Adrenal gland (tissue), 12 donors: Measurements from ENCODE around the gene VSTM1. TPM values are rescaled to one million over a fixed set of nuclear protein-coding genes. Genes with fewer than 3 reads are reported as not detected.

Source experiments
- DNase-seq, 7 donors: peaks; one replicate each; pipeline ENCODE4 v3.0.0-alpha.2; 2019 to 2020
- H3K27ac ChIP-seq, 5 donors: fragments of 200-600 bp; sonication (generic) in 4 of 5; 1 replicate in 3 of 5; 2 replicates in 2 of 5; pipeline versions ENCODE4 v1.5.1 to v1.8.0; 2016 to 2020; ENCODE audit warnings: mild to moderate bottlenecking in 1 of 5
- H3K27me3 ChIP-seq: fragments of 200-600 bp; 2 replicates; pipeline ENCODE4 v1.8.0; 2021
- H3K36me3 ChIP-seq, 2 donors: fragments of 200-600 bp; replicated peaks in 1 of 2; 1 replicate in 1 of 2; 2 replicates in 1 of 2; pipeline versions ENCODE4 v1.5.1 to v1.8.0; 2018 to 2022
- H3K4me1 ChIP-seq, 2 donors: fragments of 200-600 bp; replicated peaks in 1 of 2; 1 replicate in 1 of 2; 2 replicates in 1 of 2; pipeline versions ENCODE4 v1.5.1 to v1.8.0; 2018 to 2021
- H3K4me3 ChIP-seq, 4 donors: fragments of 200-600 bp; sonication (generic) in 3 of 4; one replicate each; pipeline ENCODE4 v1.5.1; 2016 to 2018
- H3K9me3 ChIP-seq, 3 donors: fragments of 200-600 bp; sonication (generic) in 1 of 3; replicated peaks in 1 of 3; 1 replicate in 2 of 3; 2 replicates in 1 of 3; pipeline versions ENCODE4 v1.5.1 to v1.8.0; 2016 to 2021
- CTCF ChIP-seq, 6 experiments: fragments of 450-650 bp in 4 of 6; fragments of 200-600 bp in 2 of 6; sonication (generic) in 1 of 6; IDR thresholded peaks; 1 replicate in 5 of 6; 2 replicates in 1 of 6; pipeline versions ENCODE4 v1.5.1 to v1.8.0; 2016 to 2021; ENCODE audit warnings: antibody characterized with exemption in 6 of 6, mild to moderate bottlenecking in 2 of 6, moderate library complexity in 1 of 6
- POLR2A ChIP-seq, 2 donors: fragments of 450-650 bp; IDR thresholded peaks; one replicate each; pipeline ENCODE4 v1.6.1; 2017; ENCODE audit warnings: antibody characterized with exemption in 2 of 2, mild to moderate bottlenecking in 2 of 2, moderate library complexity in 1 of 2
- WGBS, 4 donors: extraction: QIAGEN DNeasy Blood & Tissue Kit in 2 of 4; methylation state at CpG; one replicate each; pipeline versions ENCODE4 v1.1.5 to v1.1.7; 2013 to 2017; 5-methylcytosine and 5-hydroxymethylcytosine counted together
- intact Hi-C, 2 donors: fragments of 100-400 bp; cut with DNase I; formaldehyde crosslinking; loops; one replicate each; pipeline versions ENCODE4 v1.14.1 to v1.15.0; 2022 to 2023
- polyA plus RNA-seq, 3 donors: library from polyadenylated mRNA; stranded (reverse); fragments of 200-250 nt in 2 of 3; fragments of 350-450 nt in 1 of 3; fragmentation: Illumina TruSeq in 1 of 3; extraction: RNeasy Lipid Tissue Mini Kit (QIAGEN cat#74804) in 1 of 3; gene quantifications; one replicate each; pipeline ENCODE4 v1.2.3, GENCODE V29; 2013 to 2014
- total RNA-seq, 9 donors: library from RNA; depleted of rRNA in 4 of 9; stranded (reverse); fragments of >200 nt in 4 of 9; fragments of 120-200 nt in 1 of 9; fragmentation: NEBNext Ultra II Directional in 1 of 9; extraction: Animal tissue kit (Norgen Biotek cat#: 25700) in 1 of 9; gene quantifications; one replicate each; pipeline versions ENCODE4 v1.1.0 to v1.2.4, GENCODE V29; 2013 to 2023
- donor health status: healthy with polysubstance abuse.
- donor health status: Bipolar disorder and iron deficiency.
- donor health status: DM: yes; HTN: yes; CAD: no.
- donor health status: DM: no; HTN: no; CAD: no.
- donor health status: DM: no; HTN: no; CAD: no.
- donor health status: DM: yes; HTN: yes; CAD: no.

Gene VSTM1
- total and polyA plus RNA-seq, 12 donors: 0.83 TPM; not detected in 11

- peak; percentile 36 to 78 (median 57) for DNase-seq
- no peaks in the 10 kb centered on the region for H3K9me3 ChIP-seq
- no peaks in the 10 kb centered on the region for H3K4me1 ChIP-seq
- H3K4me3 ChIP-seq: no peak overlapping the region
- no peak overlapping the region for H3K27ac ChIP-seq
- H3K36me3 ChIP-seq: no peaks in the 10 kb centered on the region
- H3K27me3 ChIP-seq: peaks cover 8% of the 10 kb centered on the region
- 25 to 35% (median 28%) methylated on average over 9 of the region's 9 CpGs for WGBS, 4 donors
- TF ChIP-seq CTCF (IDR thresholded peaks at IDR 0.05) (peak; percentile 23 to 59 (median 48)), POLR2A (IDR thresholded peaks at IDR 0.05) (no peak)
- intact Hi-C loops: loop anchor here (5.0 to 10.0 kb wide), 2 partner anchors 185 to 188 kb away; no protein-coding TSS in a partner anchor
Measured at GRCh38 chr19:54029930-54030490, 33.7 kb downstream of the VSTM1 start.

GRCh38 chr19:54029301-54029700 is 34.4 kb downstream of the VSTM1 start:
- intact Hi-C loops: loop anchor here (5.0 to 10.0 kb wide), 2 partner anchors 184 to 187 kb away; no protein-coding TSS in a partner anchor
- no peak overlapping the region for H3K27ac ChIP-seq
- WGBS, 4 donors: 70 to 73% (median 71%) methylated on average over 3 of the region's 3 CpGs
- H3K9me3 ChIP-seq: no peaks in the 10 kb centered on the region
- peaks cover 8% of the 10 kb centered on the region for H3K27me3 ChIP-seq
- H3K4me1 ChIP-seq: no peaks in the 10 kb centered on the region
- H3K4me3 ChIP-seq: no peak overlapping the region
- TF ChIP-seq POLR2A (IDR thresholded peaks at IDR 0.05): no peak
- no peak for TF ChIP-seq CTCF (IDR thresholded peaks at IDR 0.05)
- no peaks in the 10 kb centered on the region for H3K36me3 ChIP-seq
- DNase-seq: no peak

GRCh38 chr19:54026656-54027055 is 37.0 kb downstream of the VSTM1 start:
- intact Hi-C loops: loop anchor here (5.0 to 10.0 kb wide), 2 partner anchors 182 to 184 kb away; no protein-coding TSS in a partner anchor
- no peak overlapping the region for H3K4me3 ChIP-seq
- H3K36me3 ChIP-seq: no peaks in the 10 kb centered on the region
- H3K9me3 ChIP-seq: no peaks in the 10 kb centered on the region
- H3K27ac ChIP-seq: no peak overlapping the region
- WGBS, 4 donors: 48 to 69% (median 65%) methylated on average over 6 to 7 of the region's 7 CpGs
- peaks cover 8% of the 10 kb centered on the region for H3K27me3 ChIP-seq
- no peak for TF ChIP-seq POLR2A (IDR thresholded peaks at IDR 0.05)
- no peak for TF ChIP-seq CTCF (IDR thresholded peaks at IDR 0.05)
- no peaks in the 10 kb centered on the region for H3K4me1 ChIP-seq
- DNase-seq: no peak

- WGBS, 4 donors: 64 to 76% (median 70%) methylated on average over 8 to 9 of the region's 9 CpGs
- intact Hi-C loops: loop anchor here (5.0 to 10.0 kb wide), 4 partner anchors 117 to 232 kb away; partner anchors contain the start of gene CACNG7 (in 1 of the 2)
- no peak overlapping the region for H3K27ac ChIP-seq
- DNase-seq: no peak
- no peaks in the 10 kb centered on the region for H3K9me3 ChIP-seq
- H3K36me3 ChIP-seq: no peaks in the 10 kb centered on the region
- peaks cover 5% of the 10 kb centered on the region for H3K27me3 ChIP-seq
- TF ChIP-seq CTCF (IDR thresholded peaks at IDR 0.05) (no peak), POLR2A (IDR thresholded peaks at IDR 0.05) (no peak)
- no peak overlapping the region for H3K4me3 ChIP-seq
- no peaks in the 10 kb centered on the region for H3K4me1 ChIP-seq
Measured at GRCh38 chr19:54024660-54025059, 39.0 kb downstream of the VSTM1 start.
